Activated naive CD4-positive, alpha-beta T cell treated with anti-CD3 and anti-CD28 coated beads, Interleukin-2, amount 50 U/mL, for 72 hours (primary cell): Measurements from ENCODE around the gene MVB12B. TPM values are rescaled to one million over a fixed set of nuclear protein-coding genes. Genes with fewer than 3 reads are reported as not detected.

Experiments
- ATAC-seq, 2 donors: fragments of 150-1000 bp; cut with Tn5 transposase; 2 replicates each; pipeline ENCODE4 v1.10.0; 2021; ENCODE audit warnings: mild to moderate bottlenecking in 2 of 2, moderate library complexity in 2 of 2
- DNase-seq, 2 donors: peaks; one replicate each; pipeline ENCODE4 v3.0.0; 2021 to 2022; ENCODE audit warnings: low spot score in 2 of 2
- H3K27ac Mint-ChIP-seq, 2 donors: one replicate each; pipeline ENCODE4 v1.8.0; 2022; ENCODE audit warnings: mild to moderate bottlenecking in 2 of 2, mixed read lengths in 2 of 2
- H3K36me3 Mint-ChIP-seq, 2 donors: one replicate each; pipeline ENCODE4 v1.8.0; 2022; ENCODE audit warnings: mixed read lengths in 2 of 2
- H3K9me3 Mint-ChIP-seq, 2 donors: one replicate each; pipeline ENCODE4 v1.8.0; 2022; ENCODE audit warnings: mixed read lengths in 2 of 2
- total RNA-seq, 2 donors: library from RNA; stranded (reverse); gene quantifications; one replicate each; pipeline ENCODE4 v1.2.3, GENCODE V29; 2022

The MVB12B gene
- total RNA-seq, 2 donors from 2014 or later = 1.4 to 2.3 TPM

DNA sequence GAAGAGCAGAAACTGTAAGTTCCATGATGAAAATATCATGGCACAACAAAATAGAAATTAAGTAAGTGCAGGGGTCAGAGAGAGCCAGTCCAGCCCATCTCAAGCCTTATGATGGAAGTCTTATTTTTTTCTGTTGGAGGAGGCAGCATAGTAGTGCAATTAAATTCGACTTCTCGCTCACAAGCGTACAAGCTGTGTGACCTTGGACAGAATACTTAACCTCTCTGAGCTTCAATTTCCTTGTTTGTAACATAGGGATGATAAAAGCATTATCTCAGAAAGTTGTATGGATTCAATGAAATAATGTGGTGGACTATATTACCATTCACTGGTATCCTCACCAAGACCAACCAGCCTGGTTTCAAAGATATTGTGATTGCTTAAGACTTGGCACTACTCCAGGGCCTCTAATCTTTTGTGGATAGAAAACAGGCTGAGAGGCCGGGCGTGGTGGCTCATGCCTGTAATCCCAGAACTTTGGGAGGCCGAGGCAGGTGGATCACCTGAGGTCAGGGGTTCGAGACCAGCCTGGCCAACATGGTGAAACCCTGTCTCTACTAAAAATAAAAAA lies 26.8 kb upstream of the MVB12B start:
- Mint-ChIP-seq H3K36me3 (no peaks in the 10 kb centered on the region), H3K27ac (peak overlapping the region in 1 of 2 donors; percentile 57)

DNA sequence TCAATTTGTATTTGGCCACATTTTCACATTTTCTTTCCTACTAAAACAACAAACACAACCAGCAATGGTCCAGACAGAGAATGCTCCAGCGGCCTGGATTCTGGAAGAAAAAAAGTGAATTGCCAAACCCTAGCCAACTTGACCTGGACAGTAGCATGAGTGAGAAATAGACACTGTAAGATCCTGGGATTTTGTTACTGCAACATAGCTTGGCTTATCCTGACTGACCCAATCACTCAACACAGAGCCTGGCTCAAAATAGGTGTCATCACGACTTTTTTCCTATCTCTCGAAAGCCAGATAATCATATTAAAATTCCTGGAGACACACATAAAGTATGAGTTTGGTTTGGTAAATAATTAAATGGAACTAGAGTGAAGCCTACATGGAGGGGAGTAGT lies 25.4 kb upstream of the MVB12B start:
- DNase-seq = no peak
- ATAC-seq = no peak
- Mint-ChIP-seq H3K27ac (no peak overlapping the region), H3K9me3 (no peaks in the 10 kb centered on the region), H3K36me3 (no peaks in the 10 kb centered on the region)

More for the DNA sequence above, 26.8 kb upstream of the MVB12B start:
- no peaks in the 10 kb centered on the region for H3K9me3 Mint-ChIP-seq
- DNase-seq (no peak), ATAC-seq (no peak)

DNA sequence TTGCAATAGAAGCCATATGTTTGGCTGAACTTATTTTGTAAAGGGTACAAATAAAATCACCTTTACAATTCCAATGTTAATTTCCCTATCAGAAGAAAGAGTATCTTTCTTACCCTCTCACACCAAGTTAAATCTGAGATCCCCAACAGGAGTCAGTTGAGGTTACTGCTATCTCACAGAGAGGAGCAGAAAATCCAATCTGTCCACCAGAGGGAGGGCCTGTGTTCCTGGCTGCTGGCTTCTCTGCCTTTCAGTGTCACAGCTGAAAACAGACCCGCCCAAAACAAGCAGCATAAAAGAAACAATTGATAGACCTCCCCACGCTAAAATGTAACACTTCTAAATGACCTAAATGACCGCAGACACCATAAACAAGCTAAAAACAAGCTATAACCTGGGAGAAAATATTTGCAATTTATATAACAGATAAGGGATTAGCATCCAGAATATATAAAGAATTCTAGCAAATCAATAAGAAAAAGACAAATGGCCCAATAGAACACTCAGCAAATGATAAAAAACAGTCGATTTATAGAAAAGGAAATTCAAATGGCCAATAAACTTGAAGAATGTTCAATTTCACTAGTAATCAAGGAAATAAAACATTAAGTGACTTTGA lies 24.5 kb upstream of the MVB12B start:
- no peaks in the 10 kb centered on the region for H3K9me3 Mint-ChIP-seq

DNA sequence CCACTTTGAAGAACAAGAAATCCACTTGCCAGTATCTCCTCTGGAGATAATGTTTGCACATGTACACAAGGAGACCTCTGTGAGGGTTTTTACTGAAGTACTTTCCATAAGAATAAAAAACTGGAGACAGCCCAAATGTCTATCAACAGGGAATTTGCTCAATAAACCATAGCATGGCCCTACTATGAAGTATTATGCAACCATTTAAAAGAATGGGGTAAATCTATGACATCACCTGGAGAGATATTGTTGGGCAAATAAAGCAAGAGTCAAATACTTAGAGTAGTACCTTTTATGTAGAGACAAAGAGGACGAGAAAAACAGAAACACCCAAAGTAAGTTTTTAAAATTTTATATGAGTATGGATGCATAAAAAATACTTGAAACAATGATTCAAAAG lies 23.9 kb upstream of the MVB12B start:
- DNase-seq (no peak), ATAC-seq (no peak)
- Mint-ChIP-seq H3K9me3 (no peaks in the 10 kb centered on the region), H3K36me3 (no peaks in the 10 kb centered on the region), H3K27ac (no peak overlapping the region)

More for the DNA sequence above, 24.5 kb upstream of the MVB12B start:
- ATAC-seq (peak in 1 of 2 donors; percentile 67), DNase-seq (peak in 1 of 2 donors; percentile 46)
- H3K27ac Mint-ChIP-seq = no peak overlapping the region
- no peaks in the 10 kb centered on the region for H3K36me3 Mint-ChIP-seq

DNA sequence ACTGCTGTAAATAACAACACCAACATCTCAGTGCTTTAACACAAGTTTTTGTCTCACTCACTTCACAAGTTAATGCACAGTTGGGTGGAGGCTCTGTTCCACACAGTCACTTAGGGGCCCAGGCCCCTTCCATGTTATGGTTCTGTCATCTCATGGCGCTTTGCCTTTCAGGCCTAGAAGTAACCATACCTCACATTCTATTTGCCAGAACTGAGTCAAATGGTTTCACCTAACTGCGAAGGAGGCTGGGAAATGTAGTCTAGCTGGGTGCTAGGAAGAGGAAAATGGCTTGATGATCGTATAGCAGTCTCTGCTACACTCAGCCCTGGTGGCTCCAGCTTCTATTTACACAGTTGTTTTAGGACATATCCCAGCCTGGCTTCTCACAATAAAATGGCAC lies 23.1 kb upstream of the MVB12B start:
- no peak for DNase-seq
- peak in 1 of 2 donors; percentile 62 for ATAC-seq
- Mint-ChIP-seq H3K27ac (no peak overlapping the region), H3K36me3 (no peaks in the 10 kb centered on the region), H3K9me3 (no peaks in the 10 kb centered on the region)

DNA sequence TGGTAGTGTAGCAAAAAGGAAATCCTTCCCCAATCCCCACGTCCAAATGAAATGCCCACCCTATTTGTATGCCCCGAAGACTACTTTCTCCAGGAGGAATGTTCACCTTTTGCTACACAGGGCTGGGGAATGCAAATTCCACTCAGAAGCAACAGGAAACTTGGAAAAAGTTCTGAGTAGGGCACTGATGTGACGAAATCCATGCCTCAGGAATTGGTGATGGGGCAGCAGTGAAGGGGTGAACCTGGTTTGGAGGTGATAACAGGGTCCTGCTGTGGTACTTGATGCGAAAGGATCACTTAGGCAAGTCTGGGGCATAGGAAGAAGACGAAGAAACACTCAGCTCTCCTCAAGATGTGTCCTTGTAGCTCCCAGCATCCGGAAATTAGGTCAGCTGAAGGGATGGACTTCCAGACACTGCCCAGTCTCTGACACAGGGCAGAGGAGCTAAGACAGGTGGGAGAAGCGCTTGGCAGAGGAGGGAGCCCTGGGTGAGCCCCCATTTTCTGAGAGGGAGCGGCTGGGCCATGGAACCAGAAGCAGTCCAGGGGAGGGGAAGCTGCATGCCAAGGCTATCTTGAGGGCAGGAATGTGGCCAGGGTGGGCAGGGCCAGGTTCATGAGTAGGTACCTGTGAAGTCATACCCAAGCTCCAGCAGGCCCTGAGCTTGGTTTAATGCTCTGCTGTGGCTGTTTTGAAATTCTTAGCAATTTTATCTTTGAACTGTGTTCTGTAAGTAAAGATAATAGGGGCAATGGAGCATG lies 22.2 kb upstream of the MVB12B start:
- Mint-ChIP-seq H3K36me3 (no peaks in the 10 kb centered on the region), H3K27ac (no peak overlapping the region), H3K9me3 (no peaks in the 10 kb centered on the region)
- ATAC-seq = no peak
- DNase-seq = no peak

DNA sequence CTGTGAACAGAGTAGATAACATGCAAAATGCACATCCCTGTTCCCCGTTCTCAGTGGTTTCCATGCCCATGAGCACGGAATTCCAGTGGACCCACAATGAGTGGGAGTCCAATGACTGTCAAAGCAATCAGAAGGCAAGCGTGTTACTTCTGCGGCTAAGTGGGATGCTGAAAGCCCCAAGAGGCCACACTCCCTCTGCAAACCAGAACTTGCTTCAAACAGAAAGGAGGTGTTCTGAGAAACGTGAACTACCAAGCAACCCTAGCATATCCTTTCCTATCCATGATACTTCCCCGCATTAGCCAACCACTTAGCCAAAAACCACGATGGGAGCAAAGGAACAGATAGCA lies 21.7 kb upstream of the MVB12B start:
- ATAC-seq = no peak
- Mint-ChIP-seq H3K27ac (no peak overlapping the region), H3K9me3 (no peaks in the 10 kb centered on the region)

DNA sequence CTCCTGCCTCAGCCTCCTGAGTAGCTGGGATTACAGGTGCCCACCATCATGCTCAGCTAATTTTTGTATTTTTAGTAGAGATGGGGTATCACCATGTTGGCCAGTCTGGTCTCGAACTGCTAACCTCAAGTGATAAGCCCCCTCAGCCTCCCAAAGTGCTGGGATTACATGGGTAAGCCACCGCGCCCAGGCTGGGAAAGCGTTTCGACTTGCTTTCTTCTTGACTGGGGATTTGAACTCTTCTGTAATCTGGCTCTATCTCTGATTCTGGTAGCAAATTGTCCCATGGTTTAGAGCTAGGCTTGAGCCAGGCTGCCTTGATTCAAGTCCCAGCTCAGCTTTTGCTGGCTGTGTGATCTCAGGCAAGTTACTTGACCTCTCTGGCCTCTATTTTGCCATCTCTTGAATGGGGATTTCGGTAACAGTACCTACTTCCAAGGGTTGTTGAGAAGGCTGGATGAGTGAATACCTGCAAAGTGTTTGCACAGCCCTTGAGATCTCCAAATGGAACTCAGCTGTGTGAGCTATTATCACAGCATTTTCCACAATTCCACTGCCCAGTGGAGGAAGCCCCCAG lies 20.5 kb upstream of the MVB12B start:
- Mint-ChIP-seq H3K27ac (no peak overlapping the region), H3K36me3 (no peaks in the 10 kb centered on the region), H3K9me3 (no peaks in the 10 kb centered on the region)
- ATAC-seq (no peak), DNase-seq (no peak)

More for the DNA sequence above, 21.7 kb upstream of the MVB12B start:
- H3K36me3 Mint-ChIP-seq = no peaks in the 10 kb centered on the region
- DNase-seq = no peak

DNA sequence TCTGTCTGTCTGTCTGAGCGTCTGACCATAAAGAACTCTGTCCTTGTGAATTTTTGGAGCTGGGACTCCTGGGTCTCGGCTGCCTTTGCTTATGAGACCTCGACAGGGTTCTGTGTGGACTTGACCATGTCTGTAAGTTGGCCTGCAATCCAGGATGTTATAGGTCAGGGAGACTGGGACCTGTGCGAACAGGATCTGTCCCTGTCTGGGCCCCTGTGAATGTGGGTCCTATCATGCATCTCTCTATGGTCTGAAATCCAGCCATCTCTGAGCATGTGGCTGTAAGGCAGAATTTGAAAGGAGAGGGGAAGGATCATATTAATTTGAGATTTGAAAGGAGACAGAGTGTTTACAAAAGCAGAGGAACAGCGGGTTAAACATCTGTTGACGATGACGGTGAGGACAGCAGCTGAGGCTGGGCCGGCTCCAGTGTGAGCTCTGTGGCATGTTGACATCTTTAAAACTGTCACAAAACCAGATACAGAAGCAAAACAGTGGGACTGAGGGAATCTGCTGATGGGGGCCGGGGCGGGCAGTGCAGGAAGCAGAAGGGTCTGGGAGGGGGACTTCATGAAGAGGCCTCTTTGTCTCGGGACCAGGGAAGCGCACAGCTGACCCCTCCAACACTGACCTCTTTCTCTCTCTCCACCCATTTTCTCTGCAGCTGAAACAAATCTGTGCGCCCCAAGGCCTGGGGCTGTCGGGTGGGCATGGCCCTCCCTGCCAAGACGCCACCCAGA lies 19.1 kb upstream of the MVB12B start:
- ATAC-seq (no peak), DNase-seq (no peak)
- Mint-ChIP-seq H3K9me3 (peaks cover 0 to 4% of the 10 kb centered on the region in 2 donors), H3K36me3 (no peaks in the 10 kb centered on the region), H3K27ac (no peak overlapping the region)

DNA sequence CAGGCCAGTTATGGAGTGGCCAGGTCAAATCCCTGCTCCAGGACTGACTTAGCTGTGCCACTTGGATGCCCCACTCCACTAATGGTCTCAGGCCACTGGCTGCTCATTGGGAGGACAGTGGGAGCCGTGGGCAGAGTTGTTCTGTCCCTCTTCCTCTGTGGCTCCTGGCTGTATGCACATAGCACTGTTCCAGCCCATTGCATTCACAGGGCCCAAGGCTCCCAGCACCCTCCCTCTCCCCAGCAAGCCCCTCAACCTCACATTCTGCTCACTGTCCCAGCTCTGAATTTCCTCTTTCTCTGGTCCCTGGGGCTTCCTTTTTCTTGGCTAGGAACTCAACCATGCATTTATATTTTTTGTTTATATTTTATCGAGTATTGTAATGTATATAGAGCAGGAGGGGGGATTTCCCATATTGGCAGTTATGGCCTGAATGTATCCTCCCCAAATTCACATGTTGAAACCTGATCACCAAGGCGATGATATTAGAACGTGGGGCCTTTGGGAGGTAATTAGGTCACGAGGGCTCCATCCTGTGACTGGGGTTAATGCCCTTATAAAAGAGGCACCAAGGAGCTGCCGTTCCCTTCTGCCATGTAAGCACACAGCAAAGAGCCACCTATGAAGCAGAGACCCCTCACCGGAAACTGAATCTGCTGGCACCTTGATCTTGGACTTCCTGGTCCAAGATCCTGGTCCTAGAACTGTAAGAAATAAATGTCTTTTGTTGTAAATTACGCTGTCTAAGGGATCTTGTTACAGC lies 17.0 kb upstream of the MVB12B start:
- peaks cover 0 to 4% of the 10 kb centered on the region in 2 donors for H3K9me3 Mint-ChIP-seq
- H3K36me3 Mint-ChIP-seq = no peaks in the 10 kb centered on the region
- H3K27ac Mint-ChIP-seq = no peak overlapping the region
- no peak for DNase-seq
- ATAC-seq = no peak

DNA sequence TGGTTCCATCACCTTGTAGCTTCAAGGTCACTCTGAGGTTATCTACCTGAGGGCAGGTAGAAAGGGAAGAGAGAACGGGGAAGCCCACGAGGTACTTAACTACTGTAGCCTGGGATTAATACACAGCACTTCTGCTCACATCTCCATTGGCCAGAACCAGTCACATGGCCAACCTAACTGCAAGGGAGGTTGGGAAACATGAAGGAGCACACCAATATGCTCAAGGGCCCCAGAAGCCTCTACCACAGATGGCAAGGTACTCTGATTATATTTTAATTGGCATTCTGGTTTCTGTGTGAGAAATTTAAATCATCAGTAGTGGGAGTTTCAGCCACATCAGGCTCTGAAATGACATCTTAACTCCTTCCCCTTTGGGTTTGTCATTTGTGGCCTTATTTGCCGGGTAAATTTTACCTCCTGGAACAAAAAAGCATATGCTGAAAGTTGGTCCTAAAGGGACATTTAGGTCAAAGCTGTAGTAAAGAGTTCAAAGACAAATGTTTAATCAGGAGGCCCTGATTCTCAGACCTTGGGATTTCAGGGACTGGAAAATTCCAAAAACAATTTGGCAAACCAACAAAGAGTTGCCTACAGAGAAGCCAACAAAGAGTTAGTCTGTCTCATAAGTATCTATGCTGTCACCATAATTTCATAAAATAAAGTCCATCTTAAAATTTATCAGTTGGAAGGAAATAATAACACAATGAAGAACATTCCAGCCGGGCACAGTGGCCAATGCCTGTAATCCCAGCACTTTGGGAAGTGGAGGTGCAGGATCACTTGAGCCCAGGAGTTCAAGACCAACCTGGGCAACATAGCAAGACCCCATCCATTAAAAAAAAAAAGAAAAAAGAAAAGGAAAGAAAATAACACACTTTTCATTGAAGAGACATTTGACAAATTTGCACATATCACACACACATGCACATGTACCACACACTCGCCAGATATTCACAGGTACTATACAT lies 13.8 kb upstream of the MVB12B start:
- DNase-seq (no peak), ATAC-seq (no peak)
- H3K27ac Mint-ChIP-seq = peak overlapping the region in 1 of 2 donors; percentile 60
- peaks cover 0 to 4% of the 10 kb centered on the region in 2 donors for H3K9me3 Mint-ChIP-seq
- no peaks in the 10 kb centered on the region for H3K36me3 Mint-ChIP-seq

DNA sequence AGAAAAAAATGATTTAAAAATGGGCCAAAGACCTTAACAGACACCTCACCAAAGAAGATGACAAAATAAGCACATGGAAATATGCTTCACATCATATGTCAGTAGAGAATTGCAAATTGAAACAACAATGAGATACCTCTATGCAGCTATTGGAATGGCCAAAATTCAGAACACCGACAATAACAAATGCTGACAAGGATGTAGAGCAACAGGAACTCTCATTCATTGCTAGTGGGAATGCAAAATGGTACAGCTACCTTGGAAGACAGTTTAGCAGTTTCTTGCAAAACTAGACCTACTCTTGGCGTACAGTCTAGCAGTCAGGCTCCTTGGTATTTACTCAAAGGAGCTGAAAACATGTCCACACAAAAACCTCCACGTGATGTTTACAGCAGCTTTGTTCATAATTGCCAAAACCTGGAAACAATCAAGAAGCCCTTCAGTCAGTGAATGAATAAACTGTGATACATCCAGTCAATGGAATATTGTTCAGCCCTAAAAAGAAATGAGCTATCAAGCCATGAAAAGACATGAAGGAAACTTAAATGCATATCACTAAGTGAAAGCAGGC lies 10.5 kb upstream of the MVB12B start:
- DNase-seq (no peak), ATAC-seq (no peak)
- no peaks in the 10 kb centered on the region for H3K36me3 Mint-ChIP-seq
- H3K9me3 Mint-ChIP-seq = peaks cover 0 to 4% of the 10 kb centered on the region in 2 donors
- no peak overlapping the region for H3K27ac Mint-ChIP-seq

DNA sequence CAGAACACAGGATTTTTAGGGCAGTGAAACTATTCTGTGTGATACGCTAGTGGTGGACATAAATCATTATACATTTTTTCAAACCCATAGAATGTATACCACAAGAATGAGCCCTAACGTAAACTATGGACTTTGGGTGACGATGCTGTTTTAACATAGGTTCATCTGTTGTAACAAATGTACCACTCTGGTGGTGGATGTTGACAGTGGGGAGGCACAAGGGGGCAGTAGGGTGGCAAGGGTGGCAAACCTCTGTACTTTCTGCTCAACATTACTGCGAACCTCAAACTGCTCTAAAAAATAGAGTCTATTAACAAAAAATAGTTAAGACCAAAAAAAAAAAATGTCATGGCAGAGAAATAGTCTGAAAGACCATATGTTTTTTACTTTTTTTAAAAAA lies 9.1 kb upstream of the MVB12B start:
- Mint-ChIP-seq H3K9me3 (no peaks in the 10 kb centered on the region), H3K27ac (no peak overlapping the region), H3K36me3 (no peaks in the 10 kb centered on the region)
- no peak for ATAC-seq
- DNase-seq = no peak

DNA sequence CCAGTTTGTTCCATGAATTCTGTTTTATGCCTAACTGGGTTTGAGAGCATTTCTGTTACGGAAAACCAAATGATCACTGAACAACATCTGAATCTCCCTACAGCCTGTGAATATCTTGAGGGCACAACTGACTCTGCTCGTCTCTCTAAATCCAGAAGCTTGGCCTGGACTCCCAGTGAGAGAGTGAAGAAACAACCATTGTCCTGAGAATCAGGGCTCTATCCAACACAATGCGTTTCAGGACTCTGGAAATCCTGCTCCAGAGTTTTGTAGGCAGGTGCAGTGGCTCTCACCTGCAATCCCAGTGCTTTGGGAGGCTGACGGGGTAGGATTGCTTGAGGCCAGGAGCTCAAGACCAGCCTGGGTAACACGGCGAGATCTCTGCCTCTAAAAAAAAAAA lies 7.8 kb upstream of the MVB12B start:
- Mint-ChIP-seq H3K36me3 (peaks cover 0 to 5% of the 10 kb centered on the region in 2 donors), H3K9me3 (peaks cover 0 to 4% of the 10 kb centered on the region in 2 donors), H3K27ac (no peak overlapping the region)
- DNase-seq (no peak), ATAC-seq (no peak)

DNA sequence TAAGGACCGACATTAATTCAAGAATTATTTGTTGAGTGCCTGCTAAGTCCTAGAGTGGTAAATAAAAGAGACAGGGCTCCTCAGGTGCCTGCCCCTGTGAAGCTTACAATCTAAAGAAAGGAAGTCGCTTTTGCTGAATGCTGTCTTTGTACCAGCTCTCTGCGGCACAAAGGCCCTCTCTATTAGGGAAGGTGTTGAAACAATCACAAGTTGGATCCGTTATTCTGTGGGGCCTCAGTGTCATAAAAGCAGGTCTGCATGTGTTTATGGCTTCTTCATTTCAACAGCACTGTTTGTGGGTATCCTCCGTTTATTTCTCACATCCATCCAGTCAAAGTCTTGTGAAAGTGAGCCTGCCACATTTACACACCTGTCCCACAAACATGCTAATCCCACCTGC lies 7.0 kb upstream of the MVB12B start:
- H3K9me3 Mint-ChIP-seq = peaks cover 0 to 8% of the 10 kb centered on the region in 2 donors
- H3K36me3 Mint-ChIP-seq = peaks cover 0 to 10% of the 10 kb centered on the region in 2 donors
- no peak overlapping the region for H3K27ac Mint-ChIP-seq
- ATAC-seq (no peak), DNase-seq (no peak)
